ENCODE results near the gene ADGRL1.
A peak's percentile ranks its signal among the peaks of the same experiment; 100 is the strongest.
"Not testable (repeated sequence)": the region's sequence is repeated elsewhere in the genome, so short reads cannot be mapped to it uniquely, and the experiment has no call there.

The ADGRL1 gene

GRCh38 chr19:14186684-14187083 lies 19.3 kb downstream of the ADGRL1 start:
- DNase-seq: not testable (repeated sequence)

- DNase-seq: not testable (repeated sequence)
Observed at GRCh38 chr19:14185691-14186090, 20.3 kb downstream of the ADGRL1 start.

- DNase-seq: no peak
Observed at GRCh38 chr19:14185158-14185557, 20.8 kb downstream of the ADGRL1 start.

- no peak for DNase-seq
Observed at GRCh38 chr19:14183741-14184350, 22.1 kb downstream of the ADGRL1 start.

GRCh38 chr19:14182476-14182875 lies 23.5 kb downstream of the ADGRL1 start:
- DNase-seq: no peak

- DNase-seq: no peak
Observed at GRCh38 chr19:14181906-14182305, 24.1 kb downstream of the ADGRL1 start.

- not testable (repeated sequence) for DNase-seq
Observed at GRCh38 chr19:14181199-14181598, 24.8 kb downstream of the ADGRL1 start.

- DNase-seq: no peak
Observed at GRCh38 chr19:14177496-14178074, 28.4 kb downstream of the ADGRL1 start.

GRCh38 chr19:14175351-14175792 lies 30.6 kb downstream of the ADGRL1 start:
- DNase-seq: no peak

- DNase-seq: no peak
Observed at GRCh38 chr19:14174883-14175282, 31.1 kb downstream of the ADGRL1 start.

GRCh38 chr19:14168993-14169392 lies 37.0 kb downstream of the ADGRL1 start:
- no peak for DNase-seq

- no peak for DNase-seq
Observed at GRCh38 chr19:14168259-14168972, 37.6 kb downstream of the ADGRL1 start.

GRCh38 chr19:14167576-14168138 lies 38.3 kb downstream of the ADGRL1 start:
- peak; percentile 26 for DNase-seq

- DNase-seq: no peak
Observed at GRCh38 chr19:14166999-14167575, 38.9 kb downstream of the ADGRL1 start.

GRCh38 chr19:14165990-14166830 lies 39.8 kb downstream of the ADGRL1 start:
- DNase-seq: no peak

GRCh38 chr19:14164724-14165493 lies 41.1 kb downstream of the ADGRL1 start:
- DNase-seq: no peak

GRCh38 chr19:14164082-14164481 lies 41.9 kb downstream of the ADGRL1 start:
- no peak for DNase-seq

- DNase-seq: no peak
Observed at GRCh38 chr19:14162871-14163297, 43.1 kb downstream of the ADGRL1 start.

GRCh38 chr19:14161305-14161704 lies 44.7 kb downstream of the ADGRL1 start:
- no peak for DNase-seq

- DNase-seq: no peak
Observed at GRCh38 chr19:14160017-14160703, 45.8 kb downstream of the ADGRL1 start.

GRCh38 chr19:14159059-14159458 lies 46.9 kb downstream of the ADGRL1 start:
- DNase-seq: no peak
